Endometrium (tissue), 2 donors: ENCODE results near the gene TXNRD1.
"Not testable (repeated sequence)": the region's sequence is repeated elsewhere in the genome, so short reads cannot be mapped to it uniquely, and the experiment has no call there.

Experiments used
- FAIRE-seq: peaks from 2 replicates; lab custom pipeline; 2012; peaks lifted over from hg19 to GRCh38; lab: Jason Lieb, UNC
- donor health status: control.
- donor health status: control.

Gene TXNRD1

GRCh38 chr12:104372721-104373335 is 157.2 kb downstream of the TXNRD1 start:
- FAIRE-seq, result no peak

GRCh38 chr12:104374071-104374470 is 158.5 kb downstream of the TXNRD1 start:
- no peak for FAIRE-seq

GRCh38 chr12:104374806-104375205 is 159.2 kb downstream of the TXNRD1 start:
- no peak for FAIRE-seq

- no peak for FAIRE-seq
Observed at GRCh38 chr12:104375775-104376174, 160.2 kb downstream of the TXNRD1 start.

- no peak for FAIRE-seq
Observed at GRCh38 chr12:104376650-104377513, 161.3 kb downstream of the TXNRD1 start.

GRCh38 chr12:104377514-104377812 is 161.9 kb downstream of the TXNRD1 start:
- FAIRE-seq, result no peak

GRCh38 chr12:104378427-104378826 is 162.8 kb downstream of the TXNRD1 start:
- no peak for FAIRE-seq

GRCh38 chr12:104381341-104381730 is 165.8 kb downstream of the TXNRD1 start:
- no peak for FAIRE-seq

- no peak for FAIRE-seq
Observed at GRCh38 chr12:104381731-104382480, 166.3 kb downstream of the TXNRD1 start.

- no peak for FAIRE-seq
Observed at GRCh38 chr12:104384141-104384880, 168.7 kb downstream of the TXNRD1 start.

- FAIRE-seq, result no peak
Observed at GRCh38 chr12:104385510-104385909, 169.9 kb downstream of the TXNRD1 start.

- FAIRE-seq, result no peak
Observed at GRCh38 chr12:104386461-104386860, 170.9 kb downstream of the TXNRD1 start.

- FAIRE-seq, result no peak
Observed at GRCh38 chr12:104387190-104387589, 171.6 kb downstream of the TXNRD1 start.

- FAIRE-seq, result not testable (repeated sequence)
Observed at GRCh38 chr12:104394086-104394485, 178.5 kb downstream of the TXNRD1 start.
